ENCODE results near the gene SLC25A51.

DNA sequence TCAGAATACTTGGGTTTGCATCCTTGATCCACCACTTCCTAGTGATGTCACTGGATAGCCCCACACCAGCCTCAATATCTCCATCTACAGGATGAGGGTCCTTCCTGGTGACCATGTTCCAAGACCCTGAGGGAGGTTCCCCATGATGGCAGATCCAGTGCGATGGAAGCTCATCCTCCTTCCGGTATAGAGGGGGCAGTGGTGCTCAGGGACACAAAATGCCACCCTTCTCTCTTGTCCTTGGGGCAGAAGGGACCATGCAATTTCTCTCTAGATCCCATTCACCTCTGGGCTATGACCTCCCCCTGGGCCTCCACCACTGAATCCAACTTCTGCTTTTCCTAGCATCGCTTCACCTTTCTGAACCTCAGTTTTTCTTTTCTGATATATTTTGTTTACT is 5.4 kb upstream of the SLC25A51 start:
- TF ChIP-seq CTCF (IDR thresholded peaks at IDR 0.05), result no peak
- no peak for TF ChIP-seq POLR2AphosphoS5 (IDR thresholded peaks at IDR 0.05)

Data from upper lobe of left lung (tissue), 4 donors.